PFSK-1 (cell line): ENCODE results near the gene PLA2G4A.

ENCODE experiments used
- FOXP2 ChIP-seq: optimal IDR thresholded peaks from 2 replicates; pipeline ENCODE3; 2011; ENCODE audit warnings: borderline replicate concordance, control low read depth, inconsistent platforms; ENCODE audit not compliant: insufficient read depth; ENCODE audit errors: extremely low read length, extremely low read depth
- POLR2AphosphoS5 ChIP-seq: IDR thresholded peaks from 2 replicates; pipeline ENCODE4 v1.6.1; 2012; ENCODE audit warnings: low read depth, mild to moderate bottlenecking, control low read depth, low read length, moderate library complexity
- SIN3A ChIP-seq: IDR thresholded peaks from 2 replicates; pipeline ENCODE4 v1.6.1; 2012; ENCODE audit warnings: mild to moderate bottlenecking, low read length, moderate library complexity, borderline replicate concordance; ENCODE audit not compliant: insufficient read depth
- TAF1 ChIP-seq: IDR thresholded peaks from 2 replicates; pipeline ENCODE4 v1.6.1; 2012; ENCODE audit warnings: low read length, control low read depth, borderline replicate concordance; ENCODE audit not compliant: insufficient read depth
- TF ChIP-seq, protein P1 (sequence below), 2 experiments: IDR thresholded peaks; 2 replicates each; pipeline versions ENCODE4 v1.6.1 to v1.8.0; 2011 to 2012; ENCODE audit warnings: low read depth in 2 of 2, low read length in 2 of 2, control low read depth in 1 of 2, inconsistent platforms in 1 of 2, mild to moderate bottlenecking in 1 of 2, moderate library complexity in 1 of 2; ENCODE audit not compliant: insufficient read depth in 1 of 2

Gene PLA2G4A

DNA sequence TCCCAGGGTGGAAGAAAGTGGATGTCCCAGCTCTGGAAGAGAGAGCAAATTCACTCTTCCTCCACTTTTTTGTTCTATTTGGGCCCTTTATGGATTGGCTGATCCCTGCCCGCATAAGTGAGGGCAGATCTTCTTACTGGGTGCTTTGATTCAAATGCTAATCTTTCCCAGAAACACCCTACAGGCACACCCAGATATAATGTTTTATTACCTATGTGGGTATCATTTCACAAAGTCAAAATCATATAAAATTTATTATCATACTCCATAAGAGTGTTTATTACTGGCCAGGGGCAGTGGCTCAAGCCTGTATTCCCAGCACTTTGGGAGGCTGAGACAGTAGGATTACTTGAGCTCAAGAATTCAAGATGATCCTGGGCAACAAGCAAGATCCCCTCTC, 16.9 kb upstream of the PLA2G4A start:
- TF ChIP-seq TAF1 (no peak), POLR2AphosphoS5 (no peak), FOXP2 (no peak), SIN3A (no peak)
- TF ChIP-seq, protein P1, sequence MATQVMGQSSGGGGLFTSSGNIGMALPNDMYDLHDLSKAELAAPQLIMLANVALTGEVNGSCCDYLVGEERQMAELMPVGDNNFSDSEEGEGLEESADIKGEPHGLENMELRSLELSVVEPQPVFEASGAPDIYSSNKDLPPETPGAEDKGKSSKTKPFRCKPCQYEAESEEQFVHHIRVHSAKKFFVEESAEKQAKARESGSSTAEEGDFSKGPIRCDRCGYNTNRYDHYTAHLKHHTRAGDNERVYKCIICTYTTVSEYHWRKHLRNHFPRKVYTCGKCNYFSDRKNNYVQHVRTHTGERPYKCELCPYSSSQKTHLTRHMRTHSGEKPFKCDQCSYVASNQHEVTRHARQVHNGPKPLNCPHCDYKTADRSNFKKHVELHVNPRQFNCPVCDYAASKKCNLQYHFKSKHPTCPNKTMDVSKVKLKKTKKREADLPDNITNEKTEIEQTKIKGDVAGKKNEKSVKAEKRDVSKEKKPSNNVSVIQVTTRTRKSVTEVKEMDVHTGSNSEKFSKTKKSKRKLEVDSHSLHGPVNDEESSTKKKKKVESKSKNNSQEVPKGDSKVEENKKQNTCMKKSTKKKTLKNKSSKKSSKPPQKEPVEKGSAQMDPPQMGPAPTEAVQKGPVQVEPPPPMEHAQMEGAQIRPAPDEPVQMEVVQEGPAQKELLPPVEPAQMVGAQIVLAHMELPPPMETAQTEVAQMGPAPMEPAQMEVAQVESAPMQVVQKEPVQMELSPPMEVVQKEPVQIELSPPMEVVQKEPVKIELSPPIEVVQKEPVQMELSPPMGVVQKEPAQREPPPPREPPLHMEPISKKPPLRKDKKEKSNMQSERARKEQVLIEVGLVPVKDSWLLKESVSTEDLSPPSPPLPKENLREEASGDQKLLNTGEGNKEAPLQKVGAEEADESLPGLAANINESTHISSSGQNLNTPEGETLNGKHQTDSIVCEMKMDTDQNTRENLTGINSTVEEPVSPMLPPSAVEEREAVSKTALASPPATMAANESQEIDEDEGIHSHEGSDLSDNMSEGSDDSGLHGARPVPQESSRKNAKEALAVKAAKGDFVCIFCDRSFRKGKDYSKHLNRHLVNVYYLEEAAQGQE (IDR thresholded peaks at IDR 0.05; ENCODE audit: insufficient read depth in 1 of 2, low read depth in 2 of 2, low read length in 2 of 2) = no peak

DNA sequence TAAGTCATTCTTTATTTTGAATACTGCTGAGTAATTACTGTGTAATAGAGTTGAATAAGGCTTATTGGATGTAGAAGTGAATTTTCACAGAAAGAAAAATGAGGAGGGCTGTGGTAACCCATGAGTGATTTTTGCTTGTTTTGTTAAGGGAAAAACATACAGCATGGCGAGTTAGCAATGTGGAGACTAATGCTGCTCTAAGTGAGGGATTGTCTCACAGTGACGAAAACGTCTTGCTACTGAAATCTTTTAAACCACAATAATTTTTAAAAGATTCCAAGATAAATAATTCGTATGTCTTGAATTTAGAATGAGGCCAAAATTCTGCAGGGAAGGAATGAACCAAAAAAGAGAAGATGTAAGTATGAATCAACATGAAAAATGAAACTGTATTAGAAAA, 16.2 kb upstream of the PLA2G4A start:
- TF ChIP-seq, protein P1 (IDR thresholded peaks at IDR 0.05; ENCODE audit: insufficient read depth in 1 of 2, low read depth in 2 of 2, low read length in 2 of 2) = no peak
- TF ChIP-seq FOXP2 = no peak
- no peak for TF ChIP-seq POLR2AphosphoS5

DNA sequence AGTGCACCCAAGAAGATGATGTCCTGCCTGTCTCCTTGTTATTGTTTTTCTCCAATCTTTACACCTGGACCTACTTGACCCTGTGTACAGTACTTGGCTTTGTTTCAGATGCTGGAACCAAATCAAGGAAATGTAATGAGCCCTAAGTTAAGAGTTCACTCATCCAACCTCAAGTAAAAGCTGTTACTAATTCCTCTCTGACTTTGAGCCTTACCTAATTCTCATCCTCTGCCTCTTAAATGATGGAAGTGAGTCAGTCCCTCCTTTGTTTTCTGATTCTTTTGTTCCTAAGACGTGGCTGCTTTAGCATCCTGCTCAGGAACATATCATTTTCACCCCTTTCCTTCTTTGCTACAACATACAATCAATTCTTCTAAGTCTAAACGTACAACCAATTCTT, 15.3 kb upstream of the PLA2G4A start:
- no peak for TF ChIP-seq TAF1
- no peak for TF ChIP-seq SIN3A

DNA sequence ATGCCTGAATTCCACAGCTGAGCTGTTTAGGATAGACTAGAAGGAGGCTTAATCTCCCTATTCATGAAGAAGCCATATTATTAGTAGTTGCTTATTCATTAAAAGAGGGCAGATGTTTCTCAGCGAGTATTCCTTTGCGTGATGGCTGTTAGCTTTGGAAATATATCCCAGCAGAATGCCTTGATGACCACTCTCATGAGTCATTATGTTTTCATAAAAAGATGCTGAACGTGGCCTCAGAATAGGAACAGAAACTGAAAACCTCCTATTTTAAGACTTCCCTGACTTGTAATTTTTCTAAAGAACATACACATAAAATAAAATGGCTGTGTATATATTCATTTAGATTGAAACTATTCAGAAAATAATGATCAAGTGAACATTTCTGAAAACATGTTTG, 9.6 kb upstream of the PLA2G4A start:
- TF ChIP-seq POLR2AphosphoS5 (no peak), TAF1 (no peak), SIN3A (no peak), FOXP2 (no peak)
- TF ChIP-seq, protein P1 (IDR thresholded peaks at IDR 0.05; ENCODE audit: insufficient read depth in 1 of 2, low read depth in 2 of 2, low read length in 2 of 2) = no peak

DNA sequence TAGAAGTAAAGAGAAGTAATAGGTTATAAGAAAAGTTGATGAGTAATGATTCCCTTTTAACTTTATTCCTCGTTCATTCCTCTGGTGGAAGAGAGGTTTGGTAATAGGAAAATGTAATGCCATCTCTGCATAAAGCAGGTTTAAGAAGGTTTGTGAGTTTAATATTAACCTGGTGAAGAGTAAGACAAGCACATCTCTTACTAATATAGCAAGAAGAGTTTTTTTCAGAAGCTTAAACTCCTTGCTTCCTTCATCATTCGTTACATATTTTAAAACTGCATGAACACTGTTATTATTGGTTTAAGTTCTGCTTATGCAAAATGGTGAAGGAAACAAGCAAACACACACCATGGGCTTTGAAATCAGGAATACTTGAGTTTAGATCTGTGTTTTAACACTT, 9.2 kb upstream of the PLA2G4A start:
- TF ChIP-seq, protein P1 (IDR thresholded peaks at IDR 0.05; ENCODE audit: insufficient read depth in 1 of 2, low read depth in 2 of 2, low read length in 2 of 2) = no peak
- TF ChIP-seq TAF1 (no peak), SIN3A (no peak), POLR2AphosphoS5 (no peak), FOXP2 (no peak)
